ENCODE data around the gene MED13. TPM values are rescaled to one million over a fixed set of nuclear protein-coding genes. Genes with fewer than 3 reads are reported as not detected.
A peak's percentile ranks its signal among the peaks of the same experiment; 100 is the strongest.
"Not testable (repeated sequence)": the region's sequence is repeated elsewhere in the genome, so short reads cannot be mapped to it uniquely, and the experiment has no call there.

The MED13 gene
- total RNA-seq, 1 donor from 2014 or later = 75.1 TPM

- no peak for DNase-seq
Observed at GRCh38 chr17:62086737-62087136, 21.7 kb upstream of the MED13 start.

- no peak for DNase-seq
Observed at GRCh38 chr17:62085511-62086408, 20.7 kb upstream of the MED13 start.

DNA sequence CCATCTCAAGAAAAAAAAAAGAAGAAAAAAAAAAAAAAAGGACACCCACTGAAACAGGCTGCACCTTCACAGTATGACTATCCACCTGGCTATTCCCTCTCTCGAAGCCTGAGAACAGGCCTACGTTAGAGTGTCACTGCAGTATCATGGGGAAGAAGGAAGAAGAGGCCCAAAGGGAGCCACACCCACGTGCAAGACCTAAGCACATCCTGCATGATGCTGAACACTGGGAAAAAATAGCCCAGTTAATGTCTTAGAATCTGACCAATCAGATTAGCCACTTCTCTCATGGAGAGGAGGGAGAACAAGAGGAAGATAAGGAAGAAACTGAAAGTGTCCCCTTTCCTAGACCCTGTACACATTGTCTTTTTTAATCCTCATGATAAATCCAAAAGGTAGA is 19.5 kb upstream of the MED13 start:
- DNase-seq = no peak

GRCh38 chr17:62083651-62084050 is 18.6 kb upstream of the MED13 start:
- DNase-seq = no peak

GRCh38 chr17:62080647-62081046 is 15.6 kb upstream of the MED13 start:
- no peak for DNase-seq

GRCh38 chr17:62078009-62078408 is 12.9 kb upstream of the MED13 start:
- no peak for DNase-seq

- no peak for DNase-seq
Observed at GRCh38 chr17:62076864-62077788, 12.0 kb upstream of the MED13 start.

GRCh38 chr17:62075308-62075815 is 10.3 kb upstream of the MED13 start:
- no peak for DNase-seq

- DNase-seq = no peak
Observed at GRCh38 chr17:62073993-62074392, 8.9 kb upstream of the MED13 start.

DNA sequence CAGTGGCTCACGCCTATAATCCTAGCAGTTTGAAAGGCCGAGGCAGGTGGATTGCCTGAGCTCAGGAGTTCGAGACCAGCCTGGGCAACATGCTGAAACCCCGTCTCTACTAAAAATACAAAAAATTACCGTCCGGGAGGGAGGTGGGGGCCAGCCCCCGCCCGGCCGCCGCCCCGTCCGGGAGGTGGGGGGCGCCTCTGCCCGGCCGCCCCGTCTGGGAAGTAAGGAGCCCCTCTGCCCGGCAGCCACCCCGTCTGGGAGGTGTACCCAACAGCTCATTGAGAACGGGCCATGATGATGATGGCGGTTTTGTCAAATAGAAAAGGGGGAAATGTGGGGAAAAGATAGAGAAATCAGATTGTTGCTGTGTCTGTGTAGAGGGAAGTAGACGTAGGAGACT is 7.8 kb upstream of the MED13 start:
- DNase-seq = not testable (repeated sequence)

DNA sequence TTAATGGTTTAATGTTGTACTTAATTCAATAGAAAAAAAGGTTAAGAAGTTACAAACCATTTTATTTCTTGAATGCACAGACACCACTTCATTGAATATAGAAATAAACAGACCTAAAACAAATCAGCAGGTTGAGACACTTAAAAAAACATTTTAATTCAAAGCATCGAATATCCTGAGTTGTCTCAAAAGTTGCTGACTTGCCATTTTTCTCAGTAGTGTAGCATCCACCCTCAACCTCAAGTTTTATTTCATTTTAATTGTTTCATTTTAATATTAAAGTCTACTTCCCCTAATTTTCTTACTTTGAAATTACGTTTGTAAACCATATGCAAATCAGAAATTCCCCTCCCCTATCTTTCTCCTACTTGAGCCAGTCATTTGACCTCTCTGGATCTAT is 5.8 kb upstream of the MED13 start:
- DNase-seq = no peak

DNA sequence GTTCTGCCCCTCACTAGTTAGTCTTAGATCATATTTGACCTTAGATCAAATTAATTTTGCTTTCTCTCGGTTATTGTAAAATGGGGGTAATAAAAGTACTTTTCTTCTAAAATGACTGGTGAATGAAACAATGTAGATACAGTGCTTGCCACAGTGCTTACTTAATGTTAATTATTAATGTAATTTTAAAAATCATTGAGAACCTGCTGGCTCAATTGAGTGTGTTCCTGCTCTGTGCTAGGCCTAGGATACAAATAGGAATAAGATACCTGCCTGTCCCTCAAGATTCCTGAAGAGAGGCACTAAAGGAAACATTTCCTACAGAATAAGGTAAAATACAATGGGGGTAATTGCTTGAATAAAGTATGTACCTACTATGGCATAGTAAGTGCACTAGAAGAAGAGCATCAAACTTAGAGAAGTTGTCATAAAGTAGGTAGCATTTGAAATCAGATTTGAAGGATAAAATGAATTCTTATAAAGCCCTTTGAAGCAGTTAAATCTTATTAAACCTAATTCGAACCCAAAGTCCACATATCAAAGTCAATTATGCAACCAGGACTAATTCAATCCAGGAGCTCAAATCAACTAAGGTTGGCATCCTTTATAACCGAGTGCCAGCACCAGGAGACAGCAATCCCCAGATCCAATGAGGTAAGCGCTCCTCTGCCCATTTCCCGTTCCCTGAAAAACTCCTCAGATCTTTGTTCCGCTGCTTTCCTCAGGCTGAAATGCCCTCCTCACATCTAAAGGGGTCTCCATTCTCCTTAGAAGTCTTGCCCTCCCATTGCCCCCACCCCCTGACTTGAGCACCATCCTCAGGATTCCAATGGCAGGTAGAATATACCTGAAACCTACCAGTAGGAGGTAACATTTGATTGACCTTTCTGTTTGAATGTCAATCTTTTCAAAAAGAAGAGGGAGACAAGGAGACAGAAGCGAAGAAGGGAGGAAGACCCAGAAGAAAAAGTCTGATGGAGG is 2.4 kb upstream of the MED13 start:
- DNase-seq = no peak

DNA sequence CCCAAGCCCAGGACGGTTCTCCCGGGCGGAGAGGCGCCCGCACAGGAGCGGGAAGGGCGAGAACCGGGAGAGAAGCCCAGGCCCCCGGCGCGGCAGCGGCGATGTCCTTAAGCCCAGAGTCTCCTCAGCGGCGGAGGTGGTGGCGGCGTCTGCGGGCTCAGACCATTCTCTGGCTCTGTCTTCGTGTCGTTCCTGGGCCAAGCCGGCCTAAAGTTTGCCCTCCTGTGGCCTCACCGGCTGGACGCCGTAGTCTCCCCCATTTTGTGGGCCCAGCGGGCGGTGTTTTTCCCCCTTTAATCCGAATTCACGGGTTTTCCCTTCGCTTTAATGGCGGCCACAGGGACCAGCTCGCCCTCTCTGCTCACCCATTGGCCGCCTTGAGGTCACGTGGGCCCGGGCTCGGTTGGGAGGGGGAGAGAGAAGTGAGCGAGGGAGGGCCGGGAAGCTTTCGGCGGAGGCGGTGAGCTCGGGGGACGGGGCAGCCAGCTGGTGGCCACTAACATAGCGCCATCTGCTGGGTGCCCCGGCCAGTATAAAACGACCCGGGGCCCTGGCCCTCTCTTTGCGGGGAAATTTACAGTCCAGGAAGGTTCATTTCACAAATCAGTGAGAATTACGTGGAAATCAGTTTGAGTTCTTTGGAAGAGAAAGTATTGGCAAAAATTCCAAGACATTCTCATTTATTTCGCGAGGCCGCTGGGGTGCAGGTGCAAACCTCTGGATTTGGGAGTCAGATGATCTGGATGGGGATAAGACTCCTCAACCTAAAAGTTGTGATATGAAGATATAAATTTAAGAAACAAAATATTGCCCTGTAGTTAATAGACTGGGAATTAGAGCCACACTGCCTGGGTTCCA is 762 bp upstream of the MED13 start:
- DNase-seq = peak; percentile 96

GRCh38 chr17:62064029-62064790 is 868 bp downstream of the MED13 start:
- DNase-seq = no peak

- no peak for DNase-seq
Observed at GRCh38 chr17:62062944-62063343, 2.1 kb downstream of the MED13 start.

DNA sequence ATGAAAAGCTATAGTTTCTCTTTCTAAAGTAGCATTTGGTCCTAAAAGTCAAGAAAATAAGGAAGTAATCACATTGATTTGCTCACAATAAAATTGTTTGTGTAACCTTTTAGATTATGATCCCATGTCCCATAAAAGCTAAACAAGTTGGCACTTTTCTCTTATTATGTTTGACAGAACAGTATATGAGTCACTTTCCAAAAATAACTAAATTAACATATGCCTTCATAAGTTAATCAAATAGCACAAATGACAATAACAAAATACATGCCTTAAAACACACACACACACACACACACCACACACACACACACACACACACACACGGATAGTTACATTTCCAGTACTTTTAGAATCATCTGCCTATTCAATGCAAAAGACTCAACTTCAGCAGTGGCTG is 2.8 kb downstream of the MED13 start:
- no peak for DNase-seq

DNA sequence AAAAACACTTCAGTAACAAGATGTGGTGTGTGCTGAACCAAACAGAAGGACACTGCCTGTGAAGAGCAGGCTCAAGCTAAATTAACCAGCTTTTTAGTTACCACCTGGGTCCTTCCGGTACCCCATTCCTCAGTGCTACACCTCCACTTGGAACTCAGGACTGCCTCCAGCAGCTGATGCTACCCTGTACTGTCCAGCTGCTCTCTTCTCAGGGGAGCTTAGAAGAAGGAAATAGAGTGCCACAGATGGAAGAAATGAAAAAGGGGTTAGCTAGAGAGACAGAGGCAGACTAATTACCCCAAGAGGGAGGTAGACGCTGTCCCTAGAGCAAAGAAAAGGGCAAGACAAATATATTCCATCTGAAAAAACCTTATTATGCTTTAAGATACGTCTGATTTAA is 5.7 kb downstream of the MED13 start:
- DNase-seq = no peak

- DNase-seq = no peak
Observed at GRCh38 chr17:62058611-62059010, 6.5 kb downstream of the MED13 start.

GRCh38 chr17:62057696-62058095 is 7.4 kb downstream of the MED13 start:
- no peak for DNase-seq

DNA sequence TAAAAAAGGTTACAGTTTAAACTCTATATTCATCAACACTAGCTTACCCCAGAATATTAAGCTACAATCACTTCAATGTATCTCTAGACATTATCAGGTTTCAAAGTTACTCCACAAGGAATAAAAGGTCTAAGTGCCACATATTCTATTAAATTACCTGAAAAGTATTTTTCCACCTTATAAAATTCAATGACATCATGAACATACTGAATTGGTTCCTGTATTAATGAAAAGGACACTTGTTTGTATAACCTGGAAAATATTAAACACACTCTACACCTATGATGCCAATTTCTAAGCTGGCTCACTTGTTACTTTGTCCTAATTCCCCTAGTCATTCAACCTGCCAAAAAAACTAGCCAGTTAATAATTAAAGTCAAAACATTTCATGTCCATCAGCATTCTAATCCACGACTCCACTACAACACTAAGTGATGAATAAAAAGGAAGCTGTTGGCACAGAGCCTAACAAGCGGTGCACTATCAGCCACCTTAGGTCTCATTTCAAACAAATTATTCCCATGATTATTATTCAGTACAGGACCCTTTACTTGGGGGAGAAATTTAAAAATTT is 12.2 kb downstream of the MED13 start:
- no peak for DNase-seq

Data from skin of body (tissue), 2 donors.